ENCODE results near the gene MSH5. TPM values are rescaled to one million over a fixed set of nuclear protein-coding genes. Genes with fewer than 3 reads are reported as not detected.
"Not testable (repeated sequence)": the region's sequence is repeated elsewhere in the genome, so short reads cannot be mapped to it uniquely, and the experiment has no call there.

The MSH5 gene
- total RNA-seq, 2 experiments from 2014 or later = 13.6 to 13.7 TPM

- H3K9me3 Mint-ChIP-seq = no peaks in the 10 kb centered on the region
- no peaks in the 10 kb centered on the region for H3K27me3 Mint-ChIP-seq
- peaks cover 32% of the 10 kb centered on the region for H3K4me1 Mint-ChIP-seq (ENCODE audit: low read depth)
- H3K4me3 Mint-ChIP-seq = peak overlapping the region; percentile 81
- ChIA-PET CTCF (interaction anchor here (1.0 to 1.3 kb wide), 3 partner anchors 9 to 59 kb away, joined by 3 to 4 read pairs (median 3); partner anchors contain the start of gene LSM2), POLR2A (interaction anchor here (0.6 to 3.2 kb wide), 9 partner anchors 9 to 94 kb away, joined by 3 to 18 read pairs (median 5); partner anchors contain the start of genes ABHD16A, DDAH2, HSPA1A and HSPA1B)
- Histone ChIP-seq H3K9me3 (ENCODE audit: control insufficient read depth in 1 of 2, insufficient read depth in 1 of 2, low read length in 2 of 2) (no peaks in the 10 kb centered on the region), H3K36me3 (ENCODE audit: insufficient read depth, low read length) (no peaks in the 10 kb centered on the region), H3K27ac (ENCODE audit: low read depth in 1 of 2, low read length in 2 of 2) (peak overlapping the region; percentile 50 to 70), H3K4me1 (ENCODE audit: insufficient read depth, low read length) (peaks cover 42% of the 10 kb centered on the region), H3K27me3 (ENCODE audit: control insufficient read depth in 1 of 2, insufficient read depth in 2 of 2, low read length in 2 of 2) (no peaks in the 10 kb centered on the region), H3K4me3 (ENCODE audit: low read length) (peak overlapping the region; percentile 28)
- intact Hi-C loops (cut with DNase I, micrococcal nuclease) = loop anchor here in 1 of 2 experiments (5.0 kb wide), 1 partner anchor 35 kb away; no protein-coding TSS in a partner anchor
- DNase-seq (peak in 11 of 14 experiments; percentile 27 to 77 (median 51)), ATAC-seq (ENCODE audit: poor library complexity) (peak; percentile 43)
- H3K36me3 Mint-ChIP-seq (ENCODE audit: low read depth) = peaks cover 24% of the 10 kb centered on the region
- peak overlapping the region; percentile 54 for H3K27ac Mint-ChIP-seq
- TF ChIP-seq CTCF (IDR thresholded peaks at IDR 0.05) = no peak
Observed at GRCh38 chr6:31797588-31797987, 57.8 kb downstream of the MSH5 start.

GRCh38 chr6:31799781-31800180 lies 60.0 kb downstream of the MSH5 start:
- H3K27me3 Mint-ChIP-seq = no peaks in the 10 kb centered on the region

GRCh38 chr6:31801031-31801927 lies 61.5 kb downstream of the MSH5 start:
- intact Hi-C loops (cut with DNase I, micrococcal nuclease); H3K27ac Mint-ChIP-seq: not testable (repeated sequence)
- peaks cover 19% of the 10 kb centered on the region for H3K36me3 Mint-ChIP-seq (ENCODE audit: low read depth)

More at GRCh38 chr6:31799781-31800180, 60.0 kb downstream of the MSH5 start:
- intact Hi-C loops (cut with DNase I, micrococcal nuclease) = loop anchor here in 1 of 2 experiments (5.0 kb wide), 1 partner anchor 33 kb away; no protein-coding TSS in a partner anchor
- DNase-seq (no peak), ATAC-seq (ENCODE audit: poor library complexity) (no peak)
- Mint-ChIP-seq H3K4me1 (ENCODE audit: low read depth) (peaks cover 26% of the 10 kb centered on the region), H3K36me3 (ENCODE audit: low read depth) (peaks cover 24% of the 10 kb centered on the region), H3K9me3 (no peaks in the 10 kb centered on the region), H3K4me3 (no peak overlapping the region), H3K27ac (no peak overlapping the region)
- Histone ChIP-seq H3K4me3 (ENCODE audit: low read length) (no peak overlapping the region), H3K27me3 (ENCODE audit: control insufficient read depth in 1 of 2, insufficient read depth in 2 of 2, low read length in 2 of 2) (no peaks in the 10 kb centered on the region), H3K36me3 (ENCODE audit: insufficient read depth, low read length) (peaks cover 4% of the 10 kb centered on the region), H3K9me3 (ENCODE audit: control insufficient read depth in 1 of 2, insufficient read depth in 1 of 2, low read length in 2 of 2) (no peaks in the 10 kb centered on the region), H3K27ac (ENCODE audit: low read depth in 1 of 2, low read length in 2 of 2) (no peak overlapping the region), H3K4me1 (ENCODE audit: insufficient read depth, low read length) (peaks cover 37% of the 10 kb centered on the region)
- POLR2A ChIA-PET = no interaction called here
- CTCF ChIA-PET = interaction anchor here (1.5 kb wide), 2 partner anchors 30 to 63 kb away, joined by 3 to 4 read pairs; no protein-coding TSS in a partner anchor
- no peak for TF ChIP-seq CTCF (IDR thresholded peaks at IDR 0.05)

More at GRCh38 chr6:31801031-31801927, 61.5 kb downstream of the MSH5 start:
- H3K27ac ChIP-seq (ENCODE audit: low read depth in 1 of 2, low read length in 2 of 2); H3K27me3 Mint-ChIP-seq; ATAC-seq (ENCODE audit: poor library complexity); H3K27me3 ChIP-seq (ENCODE audit: control insufficient read depth in 1 of 2, insufficient read depth in 2 of 2, low read length in 2 of 2); DNase-seq; POLR2A ChIA-PET; H3K9me3 ChIP-seq (ENCODE audit: control insufficient read depth in 1 of 2, insufficient read depth in 1 of 2, low read length in 2 of 2); H3K4me3 ChIP-seq (ENCODE audit: low read length); H3K36me3 ChIP-seq (ENCODE audit: insufficient read depth, low read length); H3K4me3 Mint-ChIP-seq; H3K9me3 Mint-ChIP-seq: not testable (repeated sequence)
- CTCF ChIA-PET = interaction anchor here (0.7 to 1.5 kb wide), 3 partner anchors 10 to 151 kb away, joined by 3 to 4 read pairs (median 3); no protein-coding TSS in a partner anchor
- peaks cover 29% of the 10 kb centered on the region for H3K4me1 Mint-ChIP-seq (ENCODE audit: low read depth)
- peaks cover 40% of the 10 kb centered on the region for H3K4me1 ChIP-seq (ENCODE audit: insufficient read depth, low read length)

All from CD4-positive, alpha-beta T cell (primary cell).